Femur (tissue), 1 donor: ENCODE data around the gene CCL20.
"Not testable (repeated sequence)": the region's sequence is repeated elsewhere in the genome, so short reads cannot be mapped to it uniquely, and the experiment has no call there.

ENCODE experiments used
- DNase-seq: peaks from one replicate; pipeline ENCODE4 v3.0.0-alpha.2; 2017

Gene CCL20

GRCh38 chr2:227813562-227814353 is at the start of gene CCL20:
TSS of gene CCL20 (plus strand) at chr2:227813842. CDS start at chr2:227813912, 70 bp downstream.
- no peak for DNase-seq

- no peak for DNase-seq
Observed at GRCh38 chr2:227765788-227766372, 47.8 kb upstream of the CCL20 start.

- DNase-seq, result peak; percentile 83
Observed at GRCh38 chr2:227766373-227766883, 47.2 kb upstream of the CCL20 start.

- no peak for DNase-seq
Observed at GRCh38 chr2:227767830-227768229, 45.8 kb upstream of the CCL20 start.

- no peak for DNase-seq
Observed at GRCh38 chr2:227772197-227772661, 41.4 kb upstream of the CCL20 start.

GRCh38 chr2:227772932-227773331 is 40.7 kb upstream of the CCL20 start:
- peak; percentile 21 for DNase-seq

- DNase-seq, result no peak
Observed at GRCh38 chr2:227774011-227774624, 39.5 kb upstream of the CCL20 start.

GRCh38 chr2:227774895-227775842 is 38.5 kb upstream of the CCL20 start:
- no peak for DNase-seq

GRCh38 chr2:227780981-227781615 is 32.5 kb upstream of the CCL20 start:
- DNase-seq, result no peak

- DNase-seq, result no peak
Observed at GRCh38 chr2:227781841-227782240, 31.8 kb upstream of the CCL20 start.

- no peak for DNase-seq
Observed at GRCh38 chr2:227782804-227783203, 30.8 kb upstream of the CCL20 start.

- DNase-seq, result no peak
Observed at GRCh38 chr2:227783404-227784138, 30.1 kb upstream of the CCL20 start.

GRCh38 chr2:227785293-227785692 is 28.3 kb upstream of the CCL20 start:
- no peak for DNase-seq

- no peak for DNase-seq
Observed at GRCh38 chr2:227788561-227789018, 25.1 kb upstream of the CCL20 start.

- no peak for DNase-seq
Observed at GRCh38 chr2:227789803-227790202, 23.8 kb upstream of the CCL20 start.

GRCh38 chr2:227793148-227793712 is 20.4 kb upstream of the CCL20 start:
- no peak for DNase-seq

GRCh38 chr2:227796045-227796711 is 17.5 kb upstream of the CCL20 start:
- DNase-seq, result no peak

GRCh38 chr2:227796768-227797167 is 16.9 kb upstream of the CCL20 start:
- not testable (repeated sequence) for DNase-seq

- DNase-seq, result no peak
Observed at GRCh38 chr2:227799202-227799601, 14.4 kb upstream of the CCL20 start.

- no peak for DNase-seq
Observed at GRCh38 chr2:227802882-227803281, 10.8 kb upstream of the CCL20 start.
